HL-60/S4 treated with retinoic acid at 250 ng/mL for 4 days and 3 days (cell line): ENCODE data around the gene ACER3.

ENCODE experiments used
- in situ Hi-C: fragments of 300-500 bp; cut with MboI; formaldehyde crosslinking; loops from 2 replicates; pipeline ENCODE4 v1.7.0; 2022; ENCODE audit warnings: low sequenced_read_pairs

The ACER3 gene

DNA sequence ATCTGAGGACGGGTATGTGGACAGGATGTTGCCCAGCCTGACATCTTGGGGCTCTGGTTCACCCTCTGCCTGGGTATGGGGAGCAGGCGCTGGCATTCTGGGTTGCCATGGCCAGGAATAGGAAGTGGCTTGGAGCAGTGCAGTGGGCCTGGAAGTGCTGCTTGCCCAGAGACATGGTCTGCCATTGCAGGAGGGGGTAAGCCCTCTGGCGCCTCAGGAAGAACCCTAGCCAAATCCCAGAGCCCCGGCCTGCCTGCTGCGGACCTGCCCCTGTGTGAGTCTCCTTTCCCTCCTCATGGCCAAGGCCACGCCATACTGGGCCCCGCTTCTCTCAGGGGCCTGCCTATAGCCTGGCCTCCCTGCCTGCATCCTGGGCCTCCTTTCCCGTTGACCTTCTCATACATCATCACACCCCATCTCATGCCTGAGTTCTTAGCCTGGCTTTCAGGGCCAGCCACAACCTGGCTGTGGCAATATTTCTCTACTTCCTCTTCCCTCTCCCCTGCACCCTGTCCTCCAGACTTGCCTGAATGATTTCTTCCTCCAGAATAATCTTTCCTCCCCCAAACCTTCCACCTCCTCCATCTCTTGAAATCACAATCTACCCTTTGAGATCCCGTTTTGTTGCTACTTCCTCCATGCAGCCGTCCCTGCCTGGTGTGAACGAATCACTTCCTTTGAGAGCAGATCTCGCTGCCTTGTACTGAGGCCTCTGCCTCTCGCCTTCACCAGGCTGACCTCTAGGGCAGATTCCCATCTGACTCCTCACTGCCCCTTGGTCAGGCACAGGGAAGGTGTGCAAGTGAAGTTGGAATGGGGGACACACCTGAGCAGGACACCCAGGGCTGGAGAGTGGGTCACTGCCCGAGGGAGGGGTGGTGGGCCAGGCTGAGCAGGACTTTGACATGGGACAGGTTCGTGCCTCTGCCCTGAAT, 211.2 kb downstream of the ACER3 start:
- in situ Hi-C loops, result no loop called here

- in situ Hi-C loops, result no loop called here
These were observed 212.2 kb downstream of the ACER3 start for GRCh38 chr11:77072851-77073327.

DNA sequence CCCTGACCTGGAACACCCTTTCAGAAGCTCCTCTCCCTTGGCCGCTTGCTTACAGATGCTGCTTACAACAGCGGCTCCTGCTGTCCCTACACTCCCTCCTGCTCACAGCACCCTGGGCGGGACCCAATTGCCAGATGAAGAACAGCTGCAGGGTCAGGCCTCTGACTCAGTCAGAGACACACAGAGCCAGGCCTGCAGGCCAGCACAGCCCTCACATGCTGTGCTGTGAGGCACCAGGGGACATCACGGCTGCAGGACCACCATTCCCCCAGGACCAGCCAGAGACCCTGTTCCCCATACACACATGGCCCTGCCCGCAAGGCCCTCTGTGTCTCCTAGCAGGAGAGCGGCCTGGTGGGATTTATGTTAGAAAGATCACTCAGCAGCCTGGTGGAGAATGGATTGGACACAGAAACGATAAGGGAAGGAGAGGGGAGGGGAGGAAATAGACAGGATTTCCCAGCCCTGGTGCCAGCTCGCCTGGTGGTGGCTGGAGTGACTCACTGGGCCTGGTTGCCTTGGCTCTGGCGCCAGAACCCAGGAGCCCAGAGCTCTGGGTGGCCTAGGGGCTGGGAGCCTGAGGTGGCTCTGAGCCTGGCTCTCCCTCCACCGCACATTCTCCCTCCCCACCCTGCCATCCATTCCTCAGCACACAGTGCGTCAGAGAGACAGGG, 212.7 kb downstream of the ACER3 start:
- in situ Hi-C loops, result no loop called here

GRCh38 chr11:77074205-77074604, 213.5 kb downstream of the ACER3 start:
- in situ Hi-C loops, result no loop called here

- in situ Hi-C loops, result no loop called here
These were observed 214.0 kb downstream of the ACER3 start for GRCh38 chr11:77074626-77075221.

GRCh38 chr11:77075425-77075905, 214.7 kb downstream of the ACER3 start:
- in situ Hi-C loops, result no loop called here
